ENCODE measurements around the gene PPP1CA.

PPP1CA gene

GRCh38 chr11:67369275-67369674 lies 32.4 kb downstream of the PPP1CA start:
- DNase-seq (ENCODE audit: low spot score) = no peak

DNA sequence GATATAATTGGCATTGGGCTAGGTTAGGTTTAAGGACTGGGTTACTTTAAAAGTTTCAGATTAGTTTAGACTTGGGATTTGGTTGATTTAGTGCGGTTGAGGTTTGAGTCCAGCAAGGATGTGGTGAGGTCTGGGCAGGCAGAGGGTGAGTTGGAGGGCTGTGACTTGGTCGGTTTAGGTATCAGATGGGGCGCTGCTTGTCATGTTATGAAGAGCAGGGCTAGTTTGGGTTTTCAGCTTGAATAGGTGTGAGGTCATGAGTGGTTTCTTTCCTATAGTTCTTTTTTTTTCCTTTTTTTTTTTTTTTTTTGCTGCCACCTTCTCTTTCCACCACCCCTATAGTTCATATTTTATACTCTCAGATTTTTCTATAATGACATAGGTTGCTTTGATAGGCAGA lies 33.0 kb downstream of the PPP1CA start:
- DNase-seq (ENCODE audit: low spot score) = no peak

DNA sequence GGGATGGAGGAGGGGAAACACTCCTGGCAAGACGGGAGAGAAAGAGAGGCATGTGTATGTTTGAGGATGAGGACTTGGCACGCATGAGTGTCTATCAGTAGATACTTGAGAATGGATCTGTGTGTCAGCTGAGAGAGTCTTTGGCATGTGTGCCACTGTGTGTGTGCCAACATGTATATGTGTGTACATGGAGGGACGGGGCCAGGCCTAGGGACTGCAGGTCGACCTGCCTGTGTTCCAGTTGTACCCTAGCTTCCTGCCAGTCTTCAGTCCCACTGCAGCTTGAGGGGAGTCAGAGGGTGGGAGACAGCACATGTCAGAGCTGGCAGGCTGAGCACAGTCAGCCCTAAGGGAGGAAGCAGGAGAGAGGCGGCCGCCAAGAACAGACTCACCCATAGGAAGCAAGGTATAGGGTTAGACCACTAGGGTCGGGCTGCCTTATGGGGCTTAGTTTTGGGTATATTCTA lies 33.9 kb downstream of the PPP1CA start:
- DNase-seq (ENCODE audit: low spot score) = no peak

- DNase-seq (ENCODE audit: low spot score) = no peak
Observed at GRCh38 chr11:67366961-67367760, 34.5 kb downstream of the PPP1CA start.

DNA sequence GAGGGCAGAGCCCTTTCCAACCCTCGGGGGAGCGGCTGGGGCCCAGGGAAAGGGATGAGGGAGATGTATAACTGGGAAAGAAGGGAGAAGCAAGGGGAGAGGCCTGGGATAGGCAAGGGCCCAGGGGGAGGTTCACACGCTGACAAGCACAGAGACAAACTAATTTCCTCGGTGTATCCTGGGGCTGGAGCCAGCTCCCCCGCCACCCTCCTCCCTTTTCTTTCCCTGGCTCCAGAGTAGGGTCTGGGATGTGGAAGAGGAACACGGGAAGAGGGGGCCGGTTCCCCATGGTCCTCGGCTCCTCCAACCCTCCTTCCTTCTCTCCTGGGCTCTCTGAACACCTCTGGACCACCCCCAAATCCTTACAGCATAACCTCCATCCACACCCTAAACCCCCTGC lies 35.1 kb downstream of the PPP1CA start:
- DNase-seq (ENCODE audit: low spot score) = no peak

GRCh38 chr11:67365736-67366444 lies 35.8 kb downstream of the PPP1CA start:
- DNase-seq (ENCODE audit: low spot score) = no peak

- DNase-seq (ENCODE audit: low spot score) = peak; percentile 37
Observed at GRCh38 chr11:67364783-67365722, 36.6 kb downstream of the PPP1CA start.

GRCh38 chr11:67364169-67364568 lies 37.5 kb downstream of the PPP1CA start:
- DNase-seq (ENCODE audit: low spot score) = no peak

DNA sequence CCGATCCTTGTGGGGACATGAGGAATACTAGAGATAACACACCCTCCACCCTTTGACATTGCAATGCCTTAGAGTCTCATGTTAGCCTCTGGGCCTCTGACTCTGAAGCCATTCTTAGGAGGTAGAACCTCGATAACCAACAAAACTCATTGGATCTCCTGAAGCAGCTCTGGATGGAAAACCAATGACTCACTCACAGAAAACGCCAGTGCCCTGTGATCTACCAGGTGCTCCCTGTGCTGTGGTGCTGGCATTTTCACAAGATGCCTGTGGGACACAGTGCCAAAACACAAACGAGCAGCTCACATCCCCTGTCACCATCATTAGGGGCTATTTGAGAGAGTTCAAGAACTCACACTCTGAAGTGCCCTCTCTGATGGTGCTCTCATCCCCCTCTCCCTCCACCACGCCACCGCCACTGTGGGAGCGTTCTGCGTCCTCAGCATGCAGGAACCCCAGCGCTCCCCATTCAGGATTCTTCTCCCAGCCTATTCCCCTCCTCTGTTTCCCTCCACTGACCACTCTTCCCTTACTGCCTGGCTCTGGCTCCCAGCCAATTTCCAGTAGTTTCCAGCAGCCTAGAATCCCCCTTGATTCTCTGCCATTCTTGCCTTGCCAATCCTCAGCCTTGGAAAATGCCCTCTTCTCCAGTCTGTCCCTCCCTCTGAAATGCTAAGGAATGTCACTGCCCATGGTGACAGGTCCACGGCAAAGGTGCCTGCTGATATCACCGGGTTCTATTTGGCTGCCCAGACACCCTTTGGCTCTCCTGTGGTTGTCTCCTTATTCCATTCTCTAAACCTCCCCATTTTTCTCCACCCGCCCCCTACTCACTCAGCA lies 43.6 kb downstream of the PPP1CA start:
- peak; percentile 84 for DNase-seq (ENCODE audit: low spot score)

GRCh38 chr11:67356864-67357561 lies 44.6 kb downstream of the PPP1CA start:
- peak; percentile 90 for DNase-seq (ENCODE audit: low spot score)

DNA sequence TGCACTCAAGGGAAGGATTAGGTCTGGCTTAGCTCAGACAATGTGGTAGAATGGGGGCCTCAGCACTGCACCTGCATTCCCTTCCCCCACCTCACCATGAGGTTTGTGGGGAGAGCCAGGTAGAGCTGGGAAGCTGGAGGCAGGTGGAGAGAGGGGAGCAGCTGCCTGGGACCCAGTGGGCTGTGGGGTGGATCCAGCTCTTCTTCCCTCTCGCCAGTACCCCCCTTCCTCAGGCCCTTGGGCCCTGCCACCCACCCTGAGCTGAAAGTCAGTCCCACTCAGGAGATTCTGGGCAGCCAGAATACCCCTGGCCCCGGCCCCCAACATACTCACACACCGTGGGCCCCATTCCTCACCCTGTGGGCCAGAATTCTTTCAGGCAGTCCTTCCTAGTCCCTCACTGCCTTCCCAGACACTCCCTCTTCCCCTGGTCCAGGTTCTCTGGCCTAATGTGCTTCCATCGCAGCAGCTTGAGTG lies 45.2 kb downstream of the PPP1CA start:
- DNase-seq (ENCODE audit: low spot score) = peak; percentile 4

- DNase-seq (ENCODE audit: low spot score) = no peak
Observed at GRCh38 chr11:67355794-67356386, 45.8 kb downstream of the PPP1CA start.

GRCh38 chr11:67355023-67355793 lies 46.5 kb downstream of the PPP1CA start:
- no peak for DNase-seq (ENCODE audit: low spot score)

- peak; percentile 98 for DNase-seq (ENCODE audit: low spot score)
Observed at GRCh38 chr11:67354075-67355022, 47.3 kb downstream of the PPP1CA start.

DNA sequence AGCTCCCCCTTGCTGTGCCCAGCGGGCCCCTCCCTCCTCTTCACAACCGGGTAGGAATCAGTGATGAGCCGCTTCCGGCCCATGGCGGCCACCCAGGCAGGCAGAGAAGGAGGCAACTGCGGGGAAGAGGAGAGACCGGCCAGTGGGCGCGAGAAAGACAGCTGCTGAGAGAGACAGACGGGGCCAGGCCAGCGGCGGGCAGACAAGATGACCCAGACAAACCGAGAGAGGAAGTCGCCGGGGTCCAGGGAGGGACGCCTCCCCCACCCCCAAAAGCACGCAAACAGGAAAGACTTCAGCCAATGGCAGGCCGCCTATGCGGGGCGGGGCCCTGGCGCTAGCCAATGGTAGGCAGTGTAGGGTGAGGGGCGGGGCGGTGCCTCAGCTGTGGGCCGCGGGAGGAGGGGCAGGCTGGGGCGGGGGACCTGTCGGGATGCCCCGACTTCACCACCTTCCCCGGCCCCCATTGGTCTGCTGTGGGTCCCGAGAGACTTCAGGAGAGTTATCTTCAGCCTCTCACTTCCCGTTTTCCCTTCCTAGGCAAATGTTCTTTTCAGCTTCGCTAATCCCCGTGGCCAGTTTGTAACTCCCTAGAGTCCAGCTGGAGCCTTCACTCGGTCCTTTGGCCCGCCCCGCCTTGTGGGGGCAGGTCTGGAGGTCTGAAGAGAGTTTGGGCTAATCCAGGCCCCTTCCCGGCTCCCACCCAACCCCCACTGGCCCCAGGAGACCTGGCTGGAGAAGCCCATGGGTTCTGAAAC lies 48.2 kb downstream of the PPP1CA start, which contains the start of gene POLD4:
Gene POLD4 (minus strand): TSS at position 230 of the 758 bp plus-strand sequence. CDS start 147 bp downstream, at position 83.
- DNase-seq (ENCODE audit: low spot score) = peak; percentile 95

- DNase-seq (ENCODE audit: low spot score) = peak; percentile 74
Observed at GRCh38 chr11:67352546-67353316, 48.9 kb downstream of the PPP1CA start.
